Stimulated activated CD8-positive, alpha-beta memory T cell treated with anti-CD3 and anti-CD28 coated beads, Interleukin-12 subunit alpha, Interleukin-12 subunit beta, amount 100 ng/mL, for 1 hour (primary cell): ENCODE measurements around the gene SHISAL2A.
A peak's percentile ranks its signal among the peaks of the same experiment; 100 is the strongest.
"Not testable (repeated sequence)": the region's sequence is repeated elsewhere in the genome, so short reads cannot be mapped to it uniquely, and the experiment has no call there.

Experiments used
- DNase-seq: peaks from one replicate; pipeline ENCODE4 v3.0.0-alpha.2; 2020; ENCODE audit warnings: low read depth

SHISAL2A gene

DNA sequence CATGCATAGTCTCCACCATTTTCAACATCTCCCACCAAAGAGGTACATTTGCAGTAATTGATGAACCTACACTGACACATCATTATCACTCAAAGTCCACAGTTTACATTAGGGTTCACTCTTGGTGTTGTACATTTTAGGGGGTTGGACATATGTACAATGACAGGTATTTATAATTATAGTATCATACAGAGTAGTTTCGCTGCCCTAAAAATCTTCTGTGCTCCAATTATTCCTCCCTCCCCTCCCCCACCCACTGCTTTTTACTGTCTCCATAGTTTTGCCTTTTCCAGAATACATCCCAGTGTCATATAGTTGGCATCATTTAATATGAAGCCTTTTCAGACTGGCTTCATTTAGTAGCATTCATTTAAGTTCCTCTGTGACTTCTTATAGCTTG, 51.6 kb downstream of the SHISAL2A start:
- no peak for DNase-seq

GRCh38 chr1:52686261-52686751, 53.3 kb downstream of the SHISAL2A start:
- DNase-seq = peak; percentile 66

- DNase-seq = no peak
Observed at GRCh38 chr1:52686830-52687229, 53.9 kb downstream of the SHISAL2A start.

DNA sequence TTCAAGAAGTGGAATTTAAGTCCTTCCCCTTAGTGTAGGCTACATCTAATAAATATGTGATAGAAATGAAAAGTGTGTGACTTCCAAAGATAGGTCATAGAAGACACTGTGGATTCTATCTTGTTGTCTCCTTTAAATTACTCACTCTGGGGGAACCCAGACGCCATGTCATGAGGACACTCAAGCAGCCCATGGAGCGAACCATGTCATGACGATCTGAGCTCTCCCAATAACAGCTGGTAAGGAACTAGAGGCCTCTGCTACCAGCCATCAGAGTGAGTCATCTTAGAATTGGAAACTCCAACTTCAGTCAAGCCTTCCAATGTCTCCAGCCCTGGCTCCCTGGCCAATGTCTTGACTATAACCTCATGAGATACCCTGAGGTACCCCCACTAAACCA, 58.9 kb downstream of the SHISAL2A start:
- DNase-seq = no peak

GRCh38 chr1:52692697-52693096, 59.7 kb downstream of the SHISAL2A start:
- DNase-seq = no peak

GRCh38 chr1:52693351-52693750, 60.4 kb downstream of the SHISAL2A start:
- DNase-seq = not testable (repeated sequence)

DNA sequence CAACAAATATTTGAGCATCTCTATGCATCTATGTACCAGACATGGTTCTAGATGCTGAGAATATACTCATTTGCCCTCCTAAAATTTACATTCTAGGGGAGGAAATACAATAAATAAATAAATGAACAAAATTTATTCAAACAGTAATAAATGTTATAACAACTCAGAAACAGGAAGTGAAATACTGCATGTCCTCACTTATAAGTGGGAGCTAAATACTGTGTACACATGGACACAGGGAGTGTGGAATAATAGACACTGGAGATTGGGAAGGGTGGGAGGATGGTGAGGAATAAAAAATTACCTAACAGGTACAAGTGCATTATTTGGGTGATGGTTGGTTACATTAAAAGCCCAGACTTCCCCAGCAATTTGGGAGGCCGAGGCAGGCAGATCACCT, 60.9 kb downstream of the SHISAL2A start:
- DNase-seq = no peak

- DNase-seq = no peak
Observed at GRCh38 chr1:52695627-52696026, 62.7 kb downstream of the SHISAL2A start.

- DNase-seq = peak; percentile 23
Observed at GRCh38 chr1:52697795-52698674, 65.1 kb downstream of the SHISAL2A start, which contains the start of gene COA7. TSS of gene COA7 (minus strand) at chr1:52698347. CDS start at chr1:52698326, 21 bp downstream.

- peak; percentile 65 for DNase-seq
Observed at GRCh38 chr1:52702886-52703787, 70.2 kb downstream of the SHISAL2A start.

DNA sequence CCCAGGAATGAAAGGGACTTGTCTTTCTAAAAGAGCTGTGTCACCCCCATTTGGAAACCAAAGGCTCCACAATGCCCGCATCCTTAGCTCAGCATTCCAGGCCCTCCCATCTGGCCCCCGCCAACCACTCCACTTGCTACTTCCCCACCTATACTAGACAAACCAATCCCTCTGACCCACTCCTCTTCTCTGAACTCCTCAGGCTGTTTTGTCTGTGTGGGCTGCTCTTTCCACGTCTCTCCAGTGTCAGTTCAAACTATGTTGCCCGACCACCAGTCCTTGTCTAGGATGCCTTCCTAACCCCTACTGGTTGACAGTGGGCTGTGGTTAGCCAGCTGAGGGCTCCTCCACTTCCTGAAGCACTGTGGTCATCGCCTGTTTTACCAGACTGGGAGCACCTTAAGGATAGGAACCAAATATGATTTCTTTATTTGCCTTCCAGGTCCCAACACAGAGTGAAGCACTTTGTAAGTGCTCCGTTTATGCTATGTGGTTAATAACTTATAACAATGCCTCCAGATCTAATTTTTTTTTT, 73.2 kb downstream of the SHISAL2A start:
- no peak for DNase-seq
